ENCODE data around the gene EEFSEC.

DNA sequence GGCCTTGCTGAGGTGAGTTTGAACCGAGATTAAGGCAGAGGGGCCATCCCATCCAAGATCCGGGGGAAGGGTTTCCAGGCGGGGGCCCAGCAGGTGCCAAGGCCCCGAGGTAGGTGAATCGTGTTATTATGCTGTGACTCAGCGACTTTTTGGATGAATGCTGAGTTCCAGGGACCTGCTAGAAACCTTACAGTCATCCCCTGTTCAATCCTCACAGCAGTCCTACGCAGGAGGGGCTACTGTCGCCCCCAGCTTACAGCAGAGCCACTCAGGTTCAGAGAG lies 272.5 kb downstream of the EEFSEC start:
- TF ChIP-seq, protein P1, sequence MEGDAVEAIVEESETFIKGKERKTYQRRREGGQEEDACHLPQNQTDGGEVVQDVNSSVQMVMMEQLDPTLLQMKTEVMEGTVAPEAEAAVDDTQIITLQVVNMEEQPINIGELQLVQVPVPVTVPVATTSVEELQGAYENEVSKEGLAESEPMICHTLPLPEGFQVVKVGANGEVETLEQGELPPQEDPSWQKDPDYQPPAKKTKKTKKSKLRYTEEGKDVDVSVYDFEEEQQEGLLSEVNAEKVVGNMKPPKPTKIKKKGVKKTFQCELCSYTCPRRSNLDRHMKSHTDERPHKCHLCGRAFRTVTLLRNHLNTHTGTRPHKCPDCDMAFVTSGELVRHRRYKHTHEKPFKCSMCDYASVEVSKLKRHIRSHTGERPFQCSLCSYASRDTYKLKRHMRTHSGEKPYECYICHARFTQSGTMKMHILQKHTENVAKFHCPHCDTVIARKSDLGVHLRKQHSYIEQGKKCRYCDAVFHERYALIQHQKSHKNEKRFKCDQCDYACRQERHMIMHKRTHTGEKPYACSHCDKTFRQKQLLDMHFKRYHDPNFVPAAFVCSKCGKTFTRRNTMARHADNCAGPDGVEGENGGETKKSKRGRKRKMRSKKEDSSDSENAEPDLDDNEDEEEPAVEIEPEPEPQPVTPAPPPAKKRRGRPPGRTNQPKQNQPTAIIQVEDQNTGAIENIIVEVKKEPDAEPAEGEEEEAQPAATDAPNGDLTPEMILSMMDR (IDR thresholded peaks at IDR 0.05): no peak
- no peak for TF ChIP-seq POLR2A (IDR thresholded peaks at IDR 0.05)
